ENCODE results near the gene HOXB9.
A peak's percentile ranks its signal among the peaks of the same experiment; 100 is the strongest.

HOXB9 gene

GRCh38 chr17:48588074-48588415, 38.1 kb downstream of the HOXB9 start:
- H3K27me3 Mint-ChIP-seq: peaks cover 100% of the 10 kb centered on the region
- H3K27ac Mint-ChIP-seq: peak overlapping the region; percentile 38
- intact Hi-C loops (cut with micrococcal nuclease): no loop called here
- H3K9me3 Mint-ChIP-seq: no peaks in the 10 kb centered on the region
- no peak overlapping the region for H3K4me3 Mint-ChIP-seq
- H3K36me3 Mint-ChIP-seq (ENCODE audit: low read depth): no peaks in the 10 kb centered on the region
- peaks cover 63% of the 10 kb centered on the region for H3K4me1 Mint-ChIP-seq (ENCODE audit: low read depth)

GRCh38 chr17:48587276-48588073, 38.7 kb downstream of the HOXB9 start:
- peak overlapping the region; percentile 38 for H3K27ac Mint-ChIP-seq
- intact Hi-C loops (cut with micrococcal nuclease): no loop called here

GRCh38 chr17:48586355-48587258, 39.6 kb downstream of the HOXB9 start:
- Mint-ChIP-seq H3K4me1 (ENCODE audit: low read depth) (peaks cover 64% of the 10 kb centered on the region), H3K27ac (peak overlapping the region; percentile 60), H3K27me3 (peaks cover 100% of the 10 kb centered on the region), H3K9me3 (no peaks in the 10 kb centered on the region), H3K36me3 (ENCODE audit: low read depth) (no peaks in the 10 kb centered on the region), H3K4me3 (peak overlapping the region; percentile 86)
- intact Hi-C loops (cut with micrococcal nuclease): no loop called here

More at GRCh38 chr17:48587276-48588073, 38.7 kb downstream of the HOXB9 start:
- Mint-ChIP-seq H3K4me1 (ENCODE audit: low read depth) (peaks cover 61% of the 10 kb centered on the region), H3K9me3 (no peaks in the 10 kb centered on the region), H3K4me3 (no peak overlapping the region), H3K27me3 (peaks cover 100% of the 10 kb centered on the region), H3K36me3 (ENCODE audit: low read depth) (no peaks in the 10 kb centered on the region)

- Mint-ChIP-seq H3K4me3 (no peak overlapping the region), H3K27ac (no peak overlapping the region), H3K9me3 (no peaks in the 10 kb centered on the region), H3K36me3 (ENCODE audit: low read depth) (no peaks in the 10 kb centered on the region), H3K4me1 (ENCODE audit: low read depth) (peaks cover 69% of the 10 kb centered on the region), H3K27me3 (peaks cover 100% of the 10 kb centered on the region)
- intact Hi-C loops (cut with micrococcal nuclease): no loop called here
Observed at GRCh38 chr17:48584223-48584741, 41.9 kb downstream of the HOXB9 start.

- Mint-ChIP-seq H3K36me3 (ENCODE audit: low read depth) (no peaks in the 10 kb centered on the region), H3K4me1 (ENCODE audit: low read depth) (peaks cover 74% of the 10 kb centered on the region), H3K4me3 (no peak overlapping the region), H3K27me3 (peaks cover 100% of the 10 kb centered on the region), H3K9me3 (no peaks in the 10 kb centered on the region), H3K27ac (no peak overlapping the region)
- intact Hi-C loops (cut with micrococcal nuclease): no loop called here
Observed at GRCh38 chr17:48583708-48584222, 42.4 kb downstream of the HOXB9 start.

- H3K4me3 Mint-ChIP-seq: no peak overlapping the region
Observed at GRCh38 chr17:48582750-48583069, 43.4 kb downstream of the HOXB9 start.

GRCh38 chr17:48579760-48580554, 46.2 kb downstream of the HOXB9 start:
- Mint-ChIP-seq H3K4me1 (ENCODE audit: low read depth) (peaks cover 60% of the 10 kb centered on the region), H3K9me3 (no peaks in the 10 kb centered on the region), H3K27me3 (peaks cover 95% of the 10 kb centered on the region), H3K27ac (no peak overlapping the region), H3K4me3 (peak overlapping the region; percentile 60), H3K36me3 (ENCODE audit: low read depth) (no peaks in the 10 kb centered on the region)
- intact Hi-C loops (cut with micrococcal nuclease): no loop called here

More at GRCh38 chr17:48582750-48583069, 43.4 kb downstream of the HOXB9 start:
- Mint-ChIP-seq H3K9me3 (no peaks in the 10 kb centered on the region), H3K4me1 (ENCODE audit: low read depth) (peaks cover 70% of the 10 kb centered on the region), H3K36me3 (ENCODE audit: low read depth) (no peaks in the 10 kb centered on the region), H3K27me3 (peaks cover 97% of the 10 kb centered on the region), H3K27ac (no peak overlapping the region)
- intact Hi-C loops (cut with micrococcal nuclease): no loop called here

GRCh38 chr17:48579471-48579759, 46.7 kb downstream of the HOXB9 start:
- intact Hi-C loops (cut with micrococcal nuclease): no loop called here
- peaks cover 94% of the 10 kb centered on the region for H3K27me3 Mint-ChIP-seq
- no peak overlapping the region for H3K27ac Mint-ChIP-seq
- H3K4me3 Mint-ChIP-seq: peak overlapping the region; percentile 4
- no peaks in the 10 kb centered on the region for H3K36me3 Mint-ChIP-seq (ENCODE audit: low read depth)
- no peaks in the 10 kb centered on the region for H3K9me3 Mint-ChIP-seq
- peaks cover 56% of the 10 kb centered on the region for H3K4me1 Mint-ChIP-seq (ENCODE audit: low read depth)

- H3K27ac Mint-ChIP-seq: peak overlapping the region; percentile 60
- H3K9me3 Mint-ChIP-seq: no peaks in the 10 kb centered on the region
- no peaks in the 10 kb centered on the region for H3K36me3 Mint-ChIP-seq (ENCODE audit: low read depth)
- intact Hi-C loops (cut with micrococcal nuclease): no loop called here
- H3K27me3 Mint-ChIP-seq: peaks cover 93% of the 10 kb centered on the region
- peaks cover 56% of the 10 kb centered on the region for H3K4me1 Mint-ChIP-seq (ENCODE audit: low read depth)
- H3K4me3 Mint-ChIP-seq: peak overlapping the region; percentile 68
Observed at GRCh38 chr17:48578616-48579470, 47.3 kb downstream of the HOXB9 start.

GRCh38 chr17:48577946-48578615, 48.1 kb downstream of the HOXB9 start, which contains the start of gene HOXB4:
TSS of gene HOXB4 (minus strand) at chr17:48578350. CDS start at chr17:48578319, 31 bp downstream.
- Mint-ChIP-seq H3K27ac (peak within 1 kb of the TSS; percentile 60), H3K9me3 (no peaks in the 10 kb centered on the region), H3K4me1 (ENCODE audit: low read depth) (peaks cover 56% of the 10 kb centered on the region), H3K36me3 (ENCODE audit: low read depth) (no peaks in the 10 kb centered on the region), H3K27me3 (peaks cover 85% of the 10 kb centered on the region), H3K4me3 (peak within 1 kb of the TSS; percentile 68)
- intact Hi-C loops (cut with micrococcal nuclease): no loop called here

GRCh38 chr17:48577330-48577945, 48.7 kb downstream of the HOXB9 start:
- intact Hi-C loops (cut with micrococcal nuclease): no loop called here
- peaks cover 51% of the 10 kb centered on the region for H3K4me1 Mint-ChIP-seq (ENCODE audit: low read depth)
- no peaks in the 10 kb centered on the region for H3K36me3 Mint-ChIP-seq (ENCODE audit: low read depth)
- H3K27ac Mint-ChIP-seq: no peak overlapping the region
- H3K27me3 Mint-ChIP-seq: peaks cover 79% of the 10 kb centered on the region
- H3K4me3 Mint-ChIP-seq: peak overlapping the region; percentile 55
- H3K9me3 Mint-ChIP-seq: no peaks in the 10 kb centered on the region
